ENCODE results near the gene ACVRL1. TPM values are rescaled to one million over a fixed set of nuclear protein-coding genes. Genes with fewer than 3 reads are reported as not detected.

ACVRL1 gene
- total and polyA plus RNA-seq, 9 of the 15 experiments (the other 6 are each of a cell fraction or from before 2014, with no cell fraction given): 0.07 to 1.4 (median 0.30) TPM

DNA sequence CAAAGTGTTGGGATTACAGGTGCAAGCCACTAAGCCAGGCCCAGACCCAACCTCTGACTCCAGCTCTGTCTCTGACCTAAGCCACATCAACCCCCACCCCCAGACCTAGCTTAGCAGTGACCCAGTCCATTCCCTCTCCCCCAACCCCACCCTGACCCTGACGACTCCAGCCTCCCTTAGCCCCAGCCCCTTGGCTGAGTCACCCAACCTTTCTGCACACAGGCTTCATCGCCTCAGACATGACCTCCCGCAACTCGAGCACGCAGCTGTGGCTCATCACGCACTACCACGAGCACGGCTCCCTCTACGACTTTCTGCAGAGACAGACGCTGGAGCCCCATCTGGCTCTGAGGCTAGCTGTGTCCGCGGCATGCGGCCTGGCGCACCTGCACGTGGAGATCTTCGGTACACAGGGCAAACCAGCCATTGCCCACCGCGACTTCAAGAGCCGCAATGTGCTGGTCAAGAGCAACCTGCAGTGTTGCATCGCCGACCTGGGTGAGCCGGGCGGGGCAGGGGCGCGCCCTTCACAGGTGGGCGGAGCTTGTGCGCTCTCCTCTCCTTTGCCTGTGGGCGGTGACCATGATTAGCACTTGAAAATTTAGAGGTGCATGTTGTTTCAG is 7.8 kb downstream of the ACVRL1 start (continued):
- TF ChIP-seq CC2D1A (IDR thresholded peaks at IDR 0.05): no peak
- TF ChIP-seq ZNF224 (CRISPR knock-in tag; IDR thresholded peaks at IDR 0.05): no peak
- TF ChIP-seq GTF2A2 (tag; IDR thresholded peaks at IDR 0.05): no peak
- no peak for TF ChIP-seq ZNF57 (CRISPR knock-in tag; IDR thresholded peaks at IDR 0.05)
- TF ChIP-seq RBM34 (IDR thresholded peaks at IDR 0.05; ENCODE audit: borderline replicate concordance, insufficient read depth, low read length): no peak
- TF ChIP-seq HSF4 (CRISPR knock-in tag; IDR thresholded peaks at IDR 0.05; ENCODE audit: borderline replicate concordance): no peak
- no peak for TF ChIP-seq GATAD2B (IDR thresholded peaks at IDR 0.05; ENCODE audit: borderline replicate concordance)
- TF ChIP-seq U2AF1 (optimal IDR thresholded peaks at IDR 0.05; ENCODE audit: low read depth, low read length): no peak
- TF ChIP-seq TARDBP (IDR thresholded peaks at IDR 0.05): no peak
- TF ChIP-seq, protein P1, sequence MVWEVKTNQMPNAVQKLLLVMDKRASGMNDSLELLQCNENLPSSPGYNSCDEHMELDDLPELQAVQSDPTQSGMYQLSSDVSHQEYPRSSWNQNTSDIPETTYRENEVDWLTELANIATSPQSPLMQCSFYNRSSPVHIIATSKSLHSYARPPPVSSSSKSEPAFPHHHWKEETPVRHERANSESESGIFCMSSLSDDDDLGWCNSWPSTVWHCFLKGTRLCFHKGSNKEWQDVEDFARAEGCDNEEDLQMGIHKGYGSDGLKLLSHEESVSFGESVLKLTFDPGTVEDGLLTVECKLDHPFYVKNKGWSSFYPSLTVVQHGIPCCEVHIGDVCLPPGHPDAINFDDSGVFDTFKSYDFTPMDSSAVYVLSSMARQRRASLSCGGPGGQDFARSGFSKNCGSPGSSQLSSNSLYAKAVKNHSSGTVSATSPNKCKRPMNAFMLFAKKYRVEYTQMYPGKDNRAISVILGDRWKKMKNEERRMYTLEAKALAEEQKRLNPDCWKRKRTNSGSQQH (CRISPR knock-in tag; IDR thresholded peaks at IDR 0.05): no peak
- TF ChIP-seq RNF219 (CRISPR knock-in tag; IDR thresholded peaks at IDR 0.05): no peak
- peak; percentile 31; the same call in 1 of the 2 replicates for TF ChIP-seq TFAP4 (CRISPR knock-in tag; IDR thresholded peaks at IDR 0.05; ENCODE audit: borderline replicate concordance)
- no peak for TF ChIP-seq ETS2 (tag; IDR thresholded peaks at IDR 0.05; ENCODE audit: borderline replicate concordance, poor library complexity, severe bottlenecking)
- TF ChIP-seq HDAC1 (IDR thresholded peaks at IDR 0.05): peak in 1 of 2 experiments; percentile 34; a peak in 1 of 4 replicates
- TF ChIP-seq, protein P2, sequence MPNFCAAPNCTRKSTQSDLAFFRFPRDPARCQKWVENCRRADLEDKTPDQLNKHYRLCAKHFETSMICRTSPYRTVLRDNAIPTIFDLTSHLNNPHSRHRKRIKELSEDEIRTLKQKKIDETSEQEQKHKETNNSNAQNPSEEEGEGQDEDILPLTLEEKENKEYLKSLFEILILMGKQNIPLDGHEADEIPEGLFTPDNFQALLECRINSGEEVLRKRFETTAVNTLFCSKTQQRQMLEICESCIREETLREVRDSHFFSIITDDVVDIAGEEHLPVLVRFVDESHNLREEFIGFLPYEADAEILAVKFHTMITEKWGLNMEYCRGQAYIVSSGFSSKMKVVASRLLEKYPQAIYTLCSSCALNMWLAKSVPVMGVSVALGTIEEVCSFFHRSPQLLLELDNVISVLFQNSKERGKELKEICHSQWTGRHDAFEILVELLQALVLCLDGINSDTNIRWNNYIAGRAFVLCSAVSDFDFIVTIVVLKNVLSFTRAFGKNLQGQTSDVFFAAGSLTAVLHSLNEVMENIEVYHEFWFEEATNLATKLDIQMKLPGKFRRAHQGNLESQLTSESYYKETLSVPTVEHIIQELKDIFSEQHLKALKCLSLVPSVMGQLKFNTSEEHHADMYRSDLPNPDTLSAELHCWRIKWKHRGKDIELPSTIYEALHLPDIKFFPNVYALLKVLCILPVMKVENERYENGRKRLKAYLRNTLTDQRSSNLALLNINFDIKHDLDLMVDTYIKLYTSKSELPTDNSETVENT (CRISPR knock-in tag; IDR thresholded peaks at IDR 0.05): no peak
- no peak for TF ChIP-seq PHF21A (IDR thresholded peaks at IDR 0.05; ENCODE audit: borderline replicate concordance, low read depth)
- TF ChIP-seq MNT (conservative IDR thresholded peaks at IDR 0.05): no peak
- TF ChIP-seq RBFOX2 (IDR thresholded peaks at IDR 0.05; ENCODE audit: low read depth, low read length): 0 out of 2 replicates have a peak, but pooled peaks have one; percentile 16
- TF ChIP-seq CBFA2T2 (conservative IDR thresholded peaks at IDR 0.05): 0 out of 2 replicates have a peak, but pooled peaks have one; percentile 18
